HG03060 (cell line): Measurements from ENCODE around the gene ABHD3.
"Not testable (repeated sequence)": the region's sequence is repeated elsewhere in the genome, so short reads cannot be mapped to it uniquely, and the experiment has no call there.

Source experiments
- ATAC-seq: cut with Tn5 transposase; IDR thresholded peaks from one replicate; pipeline ENCODE4 v1.9.1; 2021; ENCODE audit warnings: low read depth, moderate number of reproducible peaks; ENCODE audit not compliant: unreplicated experiment

The ABHD3 gene

GRCh38 chr18:21656402-21656801, 48.2 kb downstream of the ABHD3 start:
- ATAC-seq, result no peak

DNA sequence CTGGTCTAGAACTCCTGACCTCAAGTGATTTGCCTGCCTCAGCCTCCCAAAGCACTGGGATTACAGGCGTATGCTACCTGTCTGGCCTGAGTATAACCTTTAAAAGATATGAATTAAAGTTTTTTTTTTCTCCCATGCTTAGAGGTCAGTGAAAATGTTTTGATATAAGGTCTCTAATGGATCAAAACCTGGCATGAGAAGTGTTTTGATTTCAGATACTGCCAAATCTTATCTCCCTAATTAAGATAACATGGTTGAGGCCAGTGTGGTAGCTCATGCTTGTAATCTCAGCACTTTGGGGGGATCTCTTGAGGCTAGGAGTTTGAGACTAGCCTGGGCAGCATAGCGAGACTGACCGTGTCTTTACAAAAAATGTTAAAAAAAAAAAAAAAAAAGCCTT, 51.2 kb downstream of the ABHD3 start:
- ATAC-seq, result no peak

DNA sequence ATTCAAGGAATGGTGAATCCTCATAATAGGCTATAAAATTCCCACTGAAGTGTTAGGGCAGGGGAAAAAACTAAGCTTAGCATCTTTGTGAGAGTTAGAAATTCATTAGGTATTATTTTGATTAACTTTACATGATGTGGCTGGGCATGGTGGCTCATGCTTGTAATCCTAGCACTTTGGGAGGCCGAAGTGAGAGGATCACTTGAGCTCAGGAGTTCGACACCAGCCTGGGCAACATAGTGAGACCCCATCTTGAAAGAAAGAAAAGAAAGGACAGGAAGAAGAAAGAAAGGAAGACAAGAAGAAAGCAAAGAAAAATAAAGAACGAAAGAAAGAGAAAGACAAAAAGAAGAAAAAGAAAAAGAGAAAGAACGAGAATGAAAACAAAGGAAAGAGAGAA, 52.5 kb downstream of the ABHD3 start:
- no peak for ATAC-seq

GRCh38 chr18:21650311-21650710, 54.3 kb downstream of the ABHD3 start:
- no peak for ATAC-seq

GRCh38 chr18:21640375-21640774, 64.2 kb downstream of the ABHD3 start:
- ATAC-seq, result not testable (repeated sequence)

GRCh38 chr18:21638822-21639221, 65.8 kb downstream of the ABHD3 start:
- no peak for ATAC-seq

- no peak for ATAC-seq
Measured at GRCh38 chr18:21636769-21637168, 67.8 kb downstream of the ABHD3 start.

- ATAC-seq, result no peak
Measured at GRCh38 chr18:21634588-21635199, 69.9 kb downstream of the ABHD3 start.

- ATAC-seq, result no peak
Measured at GRCh38 chr18:21632393-21632792, 72.2 kb downstream of the ABHD3 start.

GRCh38 chr18:21629089-21629832, 75.3 kb downstream of the ABHD3 start:
- ATAC-seq, result no peak

GRCh38 chr18:21621640-21622039, 82.9 kb downstream of the ABHD3 start:
- not testable (repeated sequence) for ATAC-seq

DNA sequence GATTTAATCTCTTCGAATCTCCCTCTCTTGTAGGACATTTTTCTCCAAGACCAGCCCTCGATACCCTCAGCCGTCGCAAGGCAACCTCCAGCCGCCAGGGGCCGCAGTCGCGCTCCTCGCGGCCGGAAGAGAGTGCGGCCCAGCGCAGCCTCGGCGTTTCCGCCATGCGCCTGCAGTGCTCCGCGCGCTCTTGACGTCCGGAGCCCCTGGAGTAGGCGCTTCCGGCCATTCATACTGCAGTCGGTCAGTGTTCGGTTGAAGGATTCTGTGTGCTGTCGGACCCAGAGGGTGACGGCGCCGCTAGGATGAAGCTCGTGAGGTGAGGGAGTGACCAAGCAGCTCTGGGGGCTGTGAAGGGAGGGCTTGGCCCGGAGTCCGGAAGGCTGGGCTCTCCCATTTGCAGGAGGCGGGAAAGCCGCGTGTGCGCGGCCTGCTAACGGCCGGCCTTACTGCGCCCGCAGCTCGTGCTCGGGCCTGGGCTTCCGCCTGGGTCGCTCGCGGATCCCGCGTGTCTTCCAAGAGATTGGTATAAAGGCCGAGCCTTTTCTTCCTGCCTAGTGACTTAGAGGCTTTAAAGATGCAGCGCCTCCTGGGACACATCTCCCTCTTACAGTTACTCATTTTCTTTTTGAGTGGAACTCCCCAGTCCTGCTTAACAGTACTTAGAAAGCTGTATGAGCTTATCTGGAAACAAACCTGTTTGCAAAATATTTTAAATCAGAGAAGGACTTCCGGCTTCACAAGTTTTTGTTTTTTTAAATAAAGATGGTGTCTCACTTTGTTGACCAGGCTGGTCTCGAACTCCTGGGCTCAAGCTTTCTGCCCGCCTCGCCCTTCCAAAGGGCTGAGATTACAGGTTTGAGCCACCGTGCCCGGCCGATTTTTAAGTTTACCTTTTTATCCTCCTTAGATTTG, 92.2 kb downstream of the ABHD3 start, which contains the start of gene SNRPD1:
Gene SNRPD1, plus strand, starts transcription at position 190 of the 915 bp plus-strand sequence. Its CDS starts 116 bp downstream, at position 306.
- peak; percentile 86 for ATAC-seq

GRCh38 chr18:21611401-21612124, 93.0 kb downstream of the ABHD3 start:
- not testable (repeated sequence) for ATAC-seq

- no peak for ATAC-seq
Measured at GRCh38 chr18:21605213-21605612, 99.4 kb downstream of the ABHD3 start.

DNA sequence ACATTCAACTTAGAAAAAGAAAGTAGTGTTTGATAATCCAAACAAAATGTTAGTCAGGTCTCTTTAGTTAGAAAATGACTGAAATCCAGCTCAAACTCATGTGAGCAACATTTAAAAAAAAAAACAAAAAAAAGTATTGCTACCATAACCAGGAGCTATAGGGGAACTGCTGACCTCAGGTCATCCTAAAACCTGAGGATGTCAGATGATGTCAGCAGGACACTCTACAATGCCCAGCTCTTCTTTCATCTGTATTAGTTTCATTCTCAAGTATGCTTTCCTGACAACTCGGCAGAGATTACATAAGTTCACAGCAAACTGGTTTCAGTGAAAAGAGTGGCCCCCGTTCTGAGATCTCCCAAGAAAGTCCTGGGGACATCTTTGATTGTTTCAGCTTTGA, 99.9 kb downstream of the ABHD3 start:
- ATAC-seq, result no peak

DNA sequence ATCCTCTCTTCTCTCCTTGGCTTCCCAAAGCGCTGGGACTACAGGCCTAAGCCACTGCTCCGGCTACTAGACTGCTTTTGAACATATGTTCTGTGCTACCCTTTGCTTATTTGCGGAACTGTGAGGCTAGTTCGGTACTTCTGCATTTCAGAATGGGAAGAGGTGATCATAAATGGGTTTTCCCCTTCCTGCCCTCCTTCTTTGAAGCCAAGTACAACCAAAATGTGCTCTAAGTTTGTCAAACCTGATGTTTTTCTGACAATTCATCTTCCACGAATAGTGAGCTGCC, 102.3 kb downstream of the ABHD3 start:
- ATAC-seq, result no peak
